Dedifferentiated amniotic fluid mesenchymal stem cell (primary cell): ENCODE data around the gene TALDO1.

ENCODE experiments used
- DNase-seq: peaks from one replicate; pipeline ENCODE4 v3.0.0-alpha.2; 2016; ENCODE audit errors: extremely low spot score

TALDO1 gene

DNA sequence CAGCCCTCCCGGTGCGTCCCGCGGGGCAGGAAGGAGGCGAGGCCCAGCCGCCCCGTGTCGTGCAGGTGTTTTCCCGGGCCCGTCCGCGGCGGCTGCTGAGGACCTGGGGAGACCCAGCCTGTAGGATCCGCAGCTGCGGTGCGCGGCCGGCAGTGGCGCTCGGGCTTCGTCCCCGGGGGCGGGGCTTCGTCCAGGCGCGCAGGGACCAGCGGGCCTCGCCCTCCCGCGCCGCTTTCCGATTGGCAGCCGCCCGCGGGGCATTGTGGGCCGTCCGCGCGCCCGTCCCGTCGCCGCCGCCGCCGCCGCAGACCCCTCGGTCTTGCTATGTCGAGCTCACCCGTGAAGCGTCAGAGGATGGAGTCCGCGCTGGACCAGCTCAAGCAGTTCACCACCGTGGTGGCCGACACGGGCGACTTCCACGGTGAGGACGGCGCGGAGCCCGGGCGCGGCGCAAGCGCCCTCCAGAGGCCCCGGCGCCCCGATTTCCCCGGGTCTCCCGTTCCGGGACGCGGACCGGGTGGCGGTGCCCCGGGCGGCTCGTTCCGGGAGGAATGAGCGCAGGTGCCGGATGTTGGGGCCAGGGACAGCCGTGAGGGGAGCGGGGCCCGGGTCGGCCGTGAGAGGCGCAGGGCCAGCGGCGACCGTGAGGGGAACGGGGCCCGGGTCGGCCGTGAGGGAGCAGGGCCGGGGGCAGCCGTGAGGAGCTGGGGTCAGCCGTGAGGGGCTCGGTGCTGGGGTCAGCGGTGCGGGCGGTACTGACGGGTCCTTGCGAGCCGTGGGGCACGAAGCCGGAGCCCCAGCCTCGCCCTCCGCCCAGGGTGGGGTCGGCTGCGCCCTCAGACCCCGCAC is at the start of gene TALDO1:
Gene TALDO1 (plus strand): TSS at position 307 of the 849 bp plus-strand sequence. CDS start 18 bp downstream, at position 325.
- DNase-seq: peak; percentile 84

DNA sequence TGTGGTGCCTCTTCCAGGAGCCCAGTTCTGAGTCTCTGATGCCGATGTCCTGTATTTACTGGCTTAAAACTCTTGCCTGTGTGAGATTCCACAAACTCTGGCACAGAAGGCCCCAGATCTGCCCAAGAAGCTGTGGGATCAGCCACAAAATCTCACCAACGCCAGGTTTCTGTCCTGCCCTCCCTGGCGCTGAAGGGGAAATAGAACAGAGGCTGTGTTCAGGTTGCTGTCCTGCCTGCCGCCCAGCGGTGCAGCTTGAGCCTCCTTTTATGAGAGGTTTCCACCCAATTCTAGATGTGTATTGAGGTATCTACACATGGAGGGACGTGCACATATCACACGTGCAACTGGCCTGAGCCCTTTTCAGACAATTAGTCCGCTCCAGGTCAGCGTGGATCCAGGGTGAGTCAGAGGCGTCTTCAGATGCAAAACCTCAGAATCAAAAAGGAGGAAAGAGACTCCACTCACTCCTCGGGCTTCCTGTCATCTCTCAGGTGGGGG is 49.4 kb upstream of the TALDO1 start:
- DNase-seq: no peak

DNA sequence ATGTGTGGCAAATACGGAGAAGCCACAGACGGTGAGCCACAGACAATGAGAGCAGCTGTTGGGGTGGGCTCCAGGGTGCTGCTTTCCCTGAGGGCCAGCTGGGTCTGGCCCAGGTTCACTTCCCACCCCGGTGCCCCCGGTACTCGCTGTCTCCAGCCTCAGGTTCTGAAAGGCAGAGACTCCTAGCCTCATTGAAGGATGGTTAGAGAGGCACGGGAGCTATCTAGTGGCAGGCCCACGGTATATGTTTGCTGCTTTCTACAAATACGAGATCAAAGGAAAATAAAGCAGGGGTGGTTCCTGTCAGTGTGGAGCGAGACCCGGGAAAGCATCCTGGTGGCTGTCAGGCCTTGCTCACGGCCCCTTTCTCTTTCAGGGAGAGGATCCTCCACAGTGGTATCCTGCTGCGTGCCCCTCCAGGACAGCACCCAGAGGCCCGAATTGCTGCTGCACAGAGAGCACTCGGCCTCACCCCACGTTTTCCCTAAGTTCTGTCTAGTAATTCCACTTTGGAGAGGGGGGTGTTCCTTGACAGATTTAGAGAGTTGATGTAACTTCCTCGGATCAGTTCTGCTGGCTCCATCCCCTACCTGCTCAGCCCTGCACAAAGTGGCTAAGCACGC is 48.7 kb upstream of the TALDO1 start:
- no peak for DNase-seq

DNA sequence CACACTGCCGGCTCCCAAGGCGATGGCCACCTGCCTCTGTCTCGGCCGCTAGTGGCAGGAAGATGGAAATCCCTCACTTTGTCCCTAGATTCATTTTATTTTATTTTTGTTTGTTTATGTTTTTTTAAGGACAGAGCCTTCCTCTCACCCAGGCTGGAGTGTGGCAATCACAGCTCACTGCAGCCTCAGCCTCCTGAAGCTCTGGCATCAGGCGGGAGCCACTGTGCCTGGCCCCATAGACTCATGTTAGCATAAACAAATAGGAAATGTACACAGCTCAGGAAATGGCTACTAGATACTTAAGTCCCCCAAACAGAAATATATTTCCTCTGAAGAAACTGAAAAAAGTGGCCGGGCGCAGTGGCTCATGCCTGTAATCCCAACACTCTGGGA is 48.2 kb upstream of the TALDO1 start:
- no peak for DNase-seq

DNA sequence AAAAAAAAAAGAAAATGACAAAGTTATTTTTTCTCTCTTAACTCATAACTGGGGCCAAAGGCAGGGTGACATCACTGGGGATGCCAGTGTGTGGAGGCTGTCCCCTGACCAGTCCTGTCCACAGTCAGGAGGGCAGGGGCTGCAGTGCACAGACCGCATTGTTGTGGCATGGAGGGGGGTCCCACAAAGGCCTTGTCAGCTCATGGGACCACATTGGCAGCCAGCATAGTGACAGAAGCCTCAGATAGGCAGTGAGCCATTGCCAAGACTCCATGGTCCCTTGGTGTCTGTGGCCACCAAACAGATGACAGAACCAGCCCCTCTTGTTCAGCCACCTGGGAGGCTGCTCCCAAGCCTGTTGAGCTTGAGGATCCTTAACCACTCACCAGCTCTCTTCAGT is 47.5 kb upstream of the TALDO1 start:
- DNase-seq: no peak

DNA sequence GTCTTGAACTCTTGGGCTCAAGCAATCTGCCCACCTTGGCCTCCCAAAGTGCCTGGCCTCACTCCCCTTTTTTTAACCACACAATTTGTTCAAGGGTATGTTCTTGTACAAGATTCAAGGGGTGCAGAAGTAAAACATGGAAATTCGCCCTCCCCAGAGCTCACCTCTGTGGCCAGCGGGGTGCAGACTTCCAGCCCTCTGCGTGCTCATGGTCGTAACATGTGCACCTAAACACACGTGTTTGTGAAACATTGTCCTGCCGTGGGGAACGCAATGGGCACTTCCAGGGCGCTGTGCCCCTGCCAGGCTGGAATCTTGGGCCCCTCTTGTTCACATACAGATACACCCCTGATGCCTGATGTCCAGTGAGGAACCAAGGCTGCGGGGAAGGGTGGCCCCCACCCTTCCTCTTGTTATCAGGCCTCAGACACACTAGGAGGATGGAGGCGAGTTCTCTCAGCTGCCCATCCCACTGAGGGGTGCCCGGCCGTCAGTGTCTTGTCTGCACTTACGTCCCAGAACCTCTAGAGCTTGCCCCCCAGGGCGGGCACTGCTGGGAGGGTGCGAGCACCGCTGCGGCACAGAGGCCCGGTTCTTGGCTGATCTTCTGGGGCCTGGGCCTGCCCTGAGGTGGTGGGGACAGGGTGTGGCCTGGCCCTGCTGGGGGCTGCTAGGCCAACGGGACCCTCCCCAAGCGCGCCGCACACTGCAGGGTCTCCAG is 45.4 kb upstream of the TALDO1 start:
- DNase-seq: no peak

DNA sequence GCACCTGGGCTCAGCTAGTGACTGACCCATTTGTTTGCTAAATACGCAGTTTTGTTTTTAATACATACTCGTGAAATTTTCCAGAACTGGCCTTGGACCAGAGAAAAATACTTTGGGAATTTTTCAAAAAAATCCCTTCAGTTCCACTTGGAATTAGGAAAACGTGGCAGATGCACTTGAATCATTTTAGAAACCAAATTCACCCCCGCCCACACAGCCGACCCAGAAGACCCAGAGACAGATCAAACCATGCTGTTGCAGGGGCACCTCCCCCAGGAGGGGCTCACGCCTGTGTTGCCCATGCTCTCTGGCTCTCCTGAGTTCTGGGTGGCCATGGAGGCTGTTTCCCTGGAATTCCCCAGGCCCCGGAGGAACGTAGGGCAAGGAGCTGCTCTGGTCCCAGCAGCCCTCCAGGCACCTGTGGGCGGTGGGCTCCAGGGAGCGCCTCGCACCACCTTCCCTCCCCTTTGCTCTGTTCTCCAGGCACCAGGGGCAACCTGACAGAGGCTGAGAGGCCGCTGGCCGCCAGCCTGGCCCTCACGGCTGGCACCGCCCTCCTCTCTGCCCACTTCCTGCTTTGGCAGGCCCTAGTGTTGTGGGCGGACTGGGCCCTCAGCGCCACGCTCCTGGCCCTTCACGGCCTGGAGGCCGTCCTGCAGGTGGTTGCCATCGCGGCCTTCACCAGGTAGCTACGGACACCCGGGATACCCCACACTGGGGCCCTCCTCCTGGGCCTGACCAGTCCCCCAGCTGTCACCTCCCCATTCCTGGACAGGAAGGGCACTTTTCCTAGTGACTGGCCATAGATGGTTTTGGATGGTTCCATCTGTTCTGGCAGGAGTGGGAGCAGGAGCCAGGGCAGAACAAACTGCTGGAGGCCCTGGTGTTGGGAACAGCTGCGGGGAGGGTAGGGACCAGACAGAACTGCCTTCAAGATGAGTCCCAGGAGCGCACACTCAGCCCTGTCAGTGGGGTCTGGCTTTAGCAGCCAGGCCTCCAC is 44.5 kb upstream of the TALDO1 start:
- DNase-seq: no peak

DNA sequence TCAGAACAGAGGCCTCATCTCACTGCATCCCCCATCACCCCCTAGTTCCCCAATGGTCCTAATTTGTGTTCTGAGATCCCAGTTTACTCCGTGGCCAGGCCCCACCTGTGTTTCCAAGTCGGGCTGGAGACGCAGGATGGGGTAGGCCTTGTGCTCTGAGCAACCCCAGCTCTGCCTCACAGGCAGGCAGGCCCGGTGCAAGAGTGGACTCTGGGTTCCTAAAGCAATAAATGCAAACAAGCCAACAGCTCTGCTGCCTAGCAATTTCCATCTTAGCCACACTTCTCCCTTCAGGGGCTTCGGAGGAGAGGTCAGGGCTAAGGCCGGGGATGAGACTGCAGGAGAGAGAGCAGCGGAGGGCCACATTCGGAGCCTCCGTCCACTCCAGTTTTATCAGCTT is 43.8 kb upstream of the TALDO1 start:
- DNase-seq: no peak

DNA sequence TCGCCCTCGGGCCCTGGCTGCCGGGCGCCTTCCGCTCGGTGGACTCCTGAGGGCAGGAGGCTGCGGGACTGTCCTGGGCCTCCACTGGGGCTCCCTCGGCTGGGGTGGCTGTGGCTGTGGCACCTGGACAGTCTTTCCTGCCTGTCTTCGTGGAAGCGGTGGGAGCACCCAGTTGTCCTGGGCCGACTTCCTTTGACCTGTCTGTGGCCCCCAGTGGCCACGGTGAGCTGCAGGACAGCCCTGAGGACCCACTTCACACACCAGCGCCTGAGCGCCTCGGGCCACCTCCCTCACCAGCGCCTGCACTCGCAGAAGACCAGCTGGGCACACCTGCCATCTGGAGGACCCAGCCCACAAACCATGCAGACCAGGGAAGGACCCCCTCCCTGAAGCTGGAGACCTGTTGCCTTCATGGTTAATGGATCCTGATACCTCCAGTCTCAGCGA is 43.0 kb upstream of the TALDO1 start:
- no peak for DNase-seq

DNA sequence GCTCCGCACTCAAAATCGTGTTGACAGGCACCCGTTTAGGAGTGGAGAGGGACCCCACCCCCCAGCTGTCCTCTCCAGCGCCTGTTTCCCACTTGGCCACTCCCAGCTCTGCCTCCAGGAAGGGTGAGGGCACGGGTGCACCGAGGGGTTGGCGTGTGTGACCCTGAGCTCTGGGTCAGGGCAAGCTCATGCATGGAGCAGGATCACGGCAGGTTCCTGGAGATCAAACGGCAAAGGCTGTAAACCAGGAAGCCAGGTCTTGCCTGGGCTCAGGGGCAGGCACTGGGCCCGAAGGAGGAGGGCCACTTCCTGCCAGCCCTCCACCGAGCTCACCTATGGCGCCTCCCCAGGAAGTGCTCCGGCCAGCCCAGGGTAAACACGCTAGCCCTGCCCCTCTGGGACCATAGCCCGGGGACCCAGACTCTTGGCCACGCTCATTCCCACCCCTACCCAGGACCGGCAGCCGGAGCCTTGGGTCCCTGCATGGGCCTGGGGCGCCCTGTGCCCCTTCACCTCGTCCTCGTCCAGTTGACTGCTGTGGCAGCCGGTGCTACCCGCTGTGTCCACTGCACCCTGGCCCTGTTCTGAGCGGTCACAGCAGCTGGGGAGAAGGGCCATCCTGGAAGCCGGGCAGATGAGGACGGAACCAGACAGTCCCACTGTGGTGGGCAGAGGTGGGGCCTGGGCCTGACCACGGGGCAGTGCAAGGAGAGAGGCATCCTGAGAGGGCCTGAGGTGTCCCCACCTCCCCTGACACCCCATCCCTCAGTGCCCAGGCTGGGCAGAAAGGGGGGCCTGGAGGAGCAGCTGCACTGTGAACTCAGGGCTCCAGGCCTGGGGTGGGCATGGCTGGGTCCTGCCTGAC is 42.3 kb upstream of the TALDO1 start:
- no peak for DNase-seq

DNA sequence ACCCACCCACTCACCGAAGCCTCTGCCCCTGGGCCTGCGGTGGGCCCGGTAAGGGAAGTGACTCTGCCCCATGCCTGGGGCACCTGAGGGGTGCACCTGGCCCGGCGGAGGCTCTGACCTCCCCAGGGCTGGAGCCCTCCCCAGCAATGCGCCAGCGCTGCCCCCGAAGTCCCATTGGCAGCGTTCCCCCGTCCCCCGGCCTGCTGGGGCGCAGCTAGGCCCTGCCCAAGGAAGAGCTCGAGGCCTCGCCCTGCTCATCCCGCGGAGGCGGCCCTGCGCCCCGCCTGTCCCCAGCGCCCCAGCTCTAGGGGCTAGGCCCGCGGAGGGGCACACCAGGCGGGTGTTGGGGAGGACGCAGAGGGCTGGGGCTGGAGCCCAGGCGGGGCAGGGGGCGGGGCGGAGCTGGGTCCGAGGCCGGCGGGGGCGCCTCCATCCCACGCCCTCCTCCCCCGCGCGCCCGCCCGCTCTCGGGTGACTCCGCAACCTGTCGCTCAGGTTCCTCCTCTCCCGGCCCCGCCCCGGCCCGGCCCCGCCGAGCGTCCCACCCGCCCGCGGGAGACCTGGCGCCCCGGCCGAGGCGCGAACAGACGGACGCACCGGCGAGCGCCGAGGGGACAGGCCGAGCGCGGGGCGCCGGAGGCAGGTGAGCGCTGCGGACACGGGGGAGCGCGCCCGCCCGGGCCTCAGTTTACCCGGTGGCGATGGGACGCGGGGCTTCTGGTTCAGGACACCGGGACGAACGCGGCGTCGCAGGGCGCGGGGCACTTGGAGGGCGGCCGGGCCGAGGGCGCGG is 41.4 kb upstream of the TALDO1 start, which contains the start of gene EPS8L2:
Gene EPS8L2 (plus strand): TSS at position 586 of the 793 bp plus-strand sequence. CDS start 3,177 bp downstream, outside the sequence.
- DNase-seq: no peak

DNA sequence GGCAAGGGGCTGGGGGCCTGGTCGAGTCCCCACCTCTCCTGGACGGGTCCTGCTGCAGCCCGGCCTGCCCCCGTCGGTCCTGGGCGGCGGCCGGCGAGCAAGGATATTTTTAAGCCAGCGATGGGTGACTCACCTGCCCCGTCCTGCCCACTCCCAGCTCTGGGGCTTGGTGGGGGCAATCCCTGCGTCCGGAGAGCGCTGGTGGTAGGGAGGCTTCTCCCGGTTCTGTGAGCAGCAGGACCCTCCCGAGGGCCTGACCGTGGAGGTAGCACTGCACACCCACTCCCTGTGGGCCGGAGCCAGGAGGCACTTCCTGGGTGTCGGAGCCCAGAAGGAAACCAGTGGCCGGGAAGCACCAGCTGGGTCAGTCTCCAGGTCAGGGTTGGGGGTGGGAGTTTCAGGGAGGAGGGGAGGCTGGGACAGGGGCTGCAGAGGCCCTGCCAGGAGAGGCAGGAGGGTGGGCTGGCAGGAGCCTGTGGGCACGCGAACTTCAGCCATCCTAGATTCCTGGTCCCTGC is 40.8 kb upstream of the TALDO1 start:
- DNase-seq: peak; percentile 26

DNA sequence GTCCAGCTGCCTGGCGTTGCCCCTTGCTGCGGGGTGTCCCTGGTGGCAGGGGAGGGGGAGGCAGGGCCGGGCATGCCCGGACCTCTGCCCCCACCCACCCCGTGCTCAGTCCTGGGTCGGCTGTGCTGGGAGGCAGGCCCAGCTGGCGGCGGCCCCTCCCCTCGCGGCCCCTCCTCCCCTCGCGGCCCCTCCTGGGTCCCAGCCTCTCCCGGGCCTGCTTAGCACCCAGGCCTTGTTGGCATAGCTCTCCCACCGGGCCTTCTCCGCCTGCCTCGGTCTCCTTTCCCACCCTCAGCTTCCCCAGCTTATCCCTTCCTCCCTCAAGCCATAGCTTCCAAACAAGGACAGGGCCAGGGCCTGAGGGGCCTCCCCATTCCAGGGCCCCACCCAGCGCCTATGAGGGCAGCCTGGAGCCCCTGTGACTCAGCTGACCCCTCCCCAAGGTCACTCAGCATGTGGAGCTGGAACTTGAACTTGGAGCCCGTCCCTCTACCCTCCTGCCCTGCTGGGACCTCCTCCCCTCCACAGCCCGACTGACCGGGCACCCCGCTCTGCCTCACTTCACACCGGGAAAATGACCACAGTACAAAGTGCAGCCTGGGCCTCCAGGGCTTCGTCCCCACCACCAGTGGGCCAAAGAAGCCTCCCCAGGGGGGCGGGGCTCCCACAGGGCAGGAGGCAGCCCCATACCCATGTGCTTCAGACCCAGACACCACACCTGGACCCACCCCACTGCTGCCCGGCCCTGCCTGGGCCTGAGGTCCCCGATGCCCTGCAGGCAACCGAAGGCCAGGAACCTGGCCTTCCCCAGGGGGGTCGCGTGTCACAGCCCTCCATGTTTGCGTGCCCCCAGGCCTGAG is 40.1 kb upstream of the TALDO1 start:
- DNase-seq: no peak

DNA sequence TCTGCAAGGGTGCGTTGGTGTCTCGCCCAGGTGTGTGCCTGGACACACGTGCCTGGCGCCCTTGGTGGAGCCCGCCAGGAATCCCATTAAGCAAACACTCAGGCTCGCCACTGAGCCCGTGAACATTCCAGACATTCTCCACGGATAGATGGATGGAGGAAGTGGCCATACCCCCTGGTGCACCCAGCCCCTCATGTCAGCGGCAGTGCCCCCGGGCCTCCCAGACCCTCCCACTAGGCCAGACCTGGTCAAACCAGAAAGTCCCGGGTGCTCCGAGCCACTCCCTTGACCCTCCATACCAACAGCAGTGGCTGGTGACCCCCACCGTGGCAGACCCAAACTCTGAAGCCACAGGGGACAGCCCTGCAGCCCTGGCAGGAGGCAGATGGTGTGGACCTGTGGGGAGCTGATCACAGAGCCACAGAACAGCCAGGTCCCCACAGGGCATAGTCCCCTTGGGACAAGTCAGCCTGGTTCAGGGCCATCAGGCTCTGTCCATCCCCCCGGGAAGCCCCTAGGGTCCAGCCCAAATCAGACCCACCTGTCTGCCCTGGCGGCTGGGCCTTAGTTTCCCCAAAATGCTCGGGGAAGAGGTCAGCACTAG is 39.3 kb upstream of the TALDO1 start:
- DNase-seq: no peak

DNA sequence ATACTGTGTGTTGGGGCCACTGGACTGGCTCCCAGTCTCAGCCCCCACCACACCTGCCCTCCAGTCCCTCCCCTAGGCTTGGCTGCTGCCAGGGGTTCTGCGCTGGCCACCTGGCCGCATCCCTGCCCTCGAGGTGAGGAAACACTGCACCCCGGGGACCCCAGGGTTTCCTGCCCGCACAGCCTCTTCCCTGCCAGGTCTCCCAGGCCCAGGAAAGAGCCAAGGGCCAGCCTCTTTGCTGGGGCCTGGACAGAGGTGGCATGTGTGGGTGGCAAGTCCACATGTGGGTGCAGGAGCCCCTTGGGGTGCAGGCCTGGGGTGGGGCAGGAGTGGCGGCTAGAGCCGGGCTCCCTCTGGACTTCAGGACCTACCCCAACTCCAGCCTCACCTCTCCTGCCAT is 38.8 kb upstream of the TALDO1 start:
- no peak for DNase-seq

DNA sequence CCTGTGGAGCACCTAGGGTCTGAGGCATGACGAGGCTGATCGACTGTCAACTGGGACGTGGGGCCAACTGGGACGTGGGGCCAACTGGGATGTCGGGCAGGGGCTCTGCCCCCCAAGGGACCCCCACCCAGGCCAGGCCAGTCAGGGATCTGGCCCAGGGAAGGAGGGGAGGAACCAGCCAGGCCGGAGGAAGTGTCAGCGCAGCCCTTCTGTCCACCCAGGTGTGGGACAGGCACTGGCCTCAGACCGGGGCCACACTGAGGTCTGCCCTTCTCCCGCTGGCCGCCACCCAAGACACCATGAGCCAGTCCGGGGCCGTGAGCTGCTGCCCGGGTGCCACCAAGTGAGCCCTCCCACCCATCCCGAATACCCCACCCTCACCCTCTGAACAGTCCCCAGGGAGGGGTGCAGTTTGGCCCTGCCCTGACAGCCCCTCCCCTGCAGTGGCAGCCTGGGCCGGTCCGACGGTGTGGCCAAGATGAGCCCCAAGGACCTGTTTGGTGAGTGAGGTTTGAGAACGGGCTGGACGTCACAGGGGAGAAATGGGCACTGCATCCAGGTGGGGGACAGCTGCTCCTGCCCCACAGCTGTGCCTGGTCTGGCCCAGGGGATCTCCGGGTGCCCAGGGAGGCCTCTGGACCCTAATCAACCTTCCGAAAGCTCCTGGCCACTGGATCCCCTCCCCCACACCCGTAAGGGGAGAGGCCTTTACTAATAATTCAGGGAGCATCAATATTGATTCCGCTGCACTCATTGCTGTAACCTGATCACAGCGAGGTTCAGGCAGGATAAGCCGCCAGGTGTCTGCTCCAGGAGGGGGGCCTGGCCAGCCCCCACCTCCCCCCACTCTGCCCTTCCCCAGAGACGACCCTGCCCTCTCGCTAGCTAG is 37.9 kb upstream of the TALDO1 start:
- DNase-seq: no peak

DNA sequence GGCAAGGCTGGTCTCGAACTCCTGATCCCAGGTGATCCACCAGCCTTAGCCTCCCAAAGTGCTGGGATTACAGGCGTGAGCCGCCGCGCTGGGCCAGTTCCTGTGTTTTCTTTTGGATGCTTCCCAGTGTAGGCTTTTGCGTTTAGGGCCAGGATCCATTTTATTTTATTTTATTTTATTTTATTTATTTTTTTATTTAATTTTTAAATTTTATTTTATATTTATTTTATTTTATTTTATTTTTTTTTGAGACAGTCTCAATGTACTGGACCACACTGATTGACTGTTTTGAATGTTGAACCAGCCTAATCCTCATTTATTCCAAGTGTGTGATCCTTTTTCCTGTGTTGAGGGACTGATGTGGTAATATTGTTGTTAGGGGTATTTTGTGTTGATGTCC is 32.8 kb upstream of the TALDO1 start:
- no peak for DNase-seq
